Activated CD8-positive, alpha-beta memory T cell treated with anti-CD3 and anti-CD28 coated beads, Interleukin-2, amount 50 U/mL, for 24 hours (primary cell): ENCODE measurements around the gene ARHGAP8.
A peak's percentile ranks its signal among the peaks of the same experiment; 100 is the strongest.

Experiments used
- DNase-seq: peaks from one replicate; pipeline ENCODE4 v3.0.0-alpha.2; 2020; ENCODE audit errors: extremely low read depth

Gene ARHGAP8

GRCh38 chr22:44726439-44726838 is 25.9 kb upstream of the ARHGAP8 start:
- DNase-seq, result no peak

GRCh38 chr22:44727148-44727547 is 25.2 kb upstream of the ARHGAP8 start:
- no peak for DNase-seq

- DNase-seq, result no peak
These were observed 24.7 kb upstream of the ARHGAP8 start for GRCh38 chr22:44727709-44728108.

GRCh38 chr22:44728761-44729324 is 23.5 kb upstream of the ARHGAP8 start:
- no peak for DNase-seq

- DNase-seq, result no peak
These were observed 22.9 kb upstream of the ARHGAP8 start for GRCh38 chr22:44729391-44730021.

- no peak for DNase-seq
These were observed 22.4 kb upstream of the ARHGAP8 start for GRCh38 chr22:44730022-44730393.

- no peak for DNase-seq
These were observed 21.7 kb upstream of the ARHGAP8 start for GRCh38 chr22:44730490-44731356.

- DNase-seq, result no peak
These were observed 20.9 kb upstream of the ARHGAP8 start for GRCh38 chr22:44731357-44731970.

GRCh38 chr22:44732017-44732561 is 20.3 kb upstream of the ARHGAP8 start:
- DNase-seq, result no peak

- no peak for DNase-seq
These were observed 19.7 kb upstream of the ARHGAP8 start for GRCh38 chr22:44732661-44733060.

GRCh38 chr22:44733426-44734106 is 18.8 kb upstream of the ARHGAP8 start:
- no peak for DNase-seq

- DNase-seq, result no peak
These were observed 18.1 kb upstream of the ARHGAP8 start for GRCh38 chr22:44734278-44734677.

GRCh38 chr22:44734801-44735517 is 17.4 kb upstream of the ARHGAP8 start:
- no peak for DNase-seq

- DNase-seq, result peak; percentile 68
These were observed 16.6 kb upstream of the ARHGAP8 start for GRCh38 chr22:44735518-44736428.

- no peak for DNase-seq
These were observed 15.6 kb upstream of the ARHGAP8 start for GRCh38 chr22:44736581-44737405.

GRCh38 chr22:44737406-44738346 is 14.7 kb upstream of the ARHGAP8 start:
- no peak for DNase-seq

GRCh38 chr22:44738347-44738715 is 14.0 kb upstream of the ARHGAP8 start:
- DNase-seq, result no peak

GRCh38 chr22:44739024-44739423 is 13.4 kb upstream of the ARHGAP8 start:
- no peak for DNase-seq
